ELF-1 (cell line): ENCODE measurements around the gene CDY1.
"Not testable (repeated sequence)": the region's sequence is repeated elsewhere in the genome, so short reads cannot be mapped to it uniquely, and the experiment has no call there.

ENCODE experiments used
- DNase-seq: peaks from one replicate; pipeline ENCODE4 v3.0.0-alpha.2; 2016; ENCODE audit warnings: low read depth, low spot score

Gene CDY1, protein sequence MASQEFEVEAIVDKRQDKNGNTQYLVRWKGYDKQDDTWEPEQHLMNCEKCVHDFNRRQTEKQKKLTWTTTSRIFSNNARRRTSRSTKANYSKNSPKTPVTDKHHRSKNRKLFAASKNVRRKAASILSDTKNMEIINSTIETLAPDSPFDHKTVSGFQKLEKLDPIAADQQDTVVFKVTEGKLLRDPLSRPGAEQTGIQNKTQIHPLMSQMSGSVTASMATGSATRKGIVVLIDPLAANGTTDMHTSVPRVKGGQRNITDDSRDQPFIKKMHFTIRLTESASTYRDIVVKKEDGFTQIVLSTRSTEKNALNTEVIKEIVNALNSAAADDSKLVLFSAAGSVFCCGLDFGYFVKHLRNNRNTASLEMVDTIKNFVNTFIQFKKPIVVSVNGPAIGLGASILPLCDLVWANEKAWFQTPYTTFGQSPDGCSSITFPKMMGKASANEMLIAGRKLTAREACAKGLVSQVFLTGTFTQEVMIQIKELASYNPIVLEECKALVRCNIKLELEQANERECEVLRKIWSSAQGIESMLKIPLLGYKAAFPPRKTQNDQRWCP

DNA sequence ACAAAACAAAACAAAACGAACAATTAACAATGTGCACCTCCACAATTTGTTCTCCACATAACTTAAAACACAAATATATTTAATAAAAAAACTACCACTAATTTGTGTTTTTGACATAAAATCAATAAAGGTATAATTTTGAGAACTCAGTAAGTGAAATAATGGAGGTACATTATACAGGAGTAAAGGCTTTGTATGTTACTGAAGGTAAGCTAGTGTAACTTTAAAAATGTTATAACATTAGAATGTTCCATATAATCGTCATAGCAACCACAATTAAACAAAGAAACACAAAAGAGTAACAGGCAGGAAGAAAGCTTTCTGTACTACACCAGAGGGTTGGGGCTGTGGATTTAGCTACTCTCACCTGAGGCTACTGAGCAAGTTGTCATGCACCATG is at the start of gene CDY1:
Gene CDY1, plus strand, starts transcription at position 301 of the 400 bp plus-strand sequence. CDS start 326 bp downstream, outside the sequence.
- DNase-seq, result not testable (repeated sequence)

DNA sequence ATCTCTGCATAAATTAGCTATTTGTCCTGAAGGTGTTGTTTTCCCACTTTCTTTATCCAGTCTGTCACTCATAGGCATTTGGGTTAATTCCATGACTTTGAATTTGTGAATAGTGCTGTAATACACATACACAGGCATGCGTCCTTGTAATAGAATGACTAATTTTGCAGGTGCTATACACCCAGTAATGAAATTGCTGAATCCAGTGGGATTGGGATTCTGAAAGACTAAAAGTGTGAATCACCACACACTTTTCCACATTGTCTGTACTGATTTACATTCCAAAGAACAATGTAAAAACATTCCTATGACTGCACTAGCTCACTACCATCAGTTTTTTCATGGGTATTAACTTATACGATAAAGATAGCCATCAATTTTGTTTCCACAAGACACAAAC is 28.6 kb upstream of the CDY1 start:
- not testable (repeated sequence) for DNase-seq

DNA sequence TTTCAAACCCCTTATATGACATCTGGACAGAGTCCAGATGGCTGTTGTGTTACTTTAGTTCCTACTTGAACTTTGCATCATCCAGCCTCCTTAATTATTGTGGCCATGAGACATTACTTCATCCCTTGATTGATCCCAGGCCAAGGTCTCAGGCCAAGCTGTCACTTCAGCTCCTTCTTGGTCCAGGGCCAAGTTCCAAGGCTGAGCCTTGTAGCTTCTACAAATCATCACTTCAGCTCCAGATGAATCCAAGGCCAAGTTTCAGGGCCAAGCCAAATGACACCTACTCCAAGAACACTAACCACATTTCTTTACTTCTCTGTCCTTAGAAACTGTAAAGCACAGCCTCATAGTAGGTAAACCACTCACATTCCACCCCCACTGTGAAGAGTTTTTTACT is 1.7 kb upstream of the CDY1 start:
- DNase-seq, result not testable (repeated sequence)

DNA sequence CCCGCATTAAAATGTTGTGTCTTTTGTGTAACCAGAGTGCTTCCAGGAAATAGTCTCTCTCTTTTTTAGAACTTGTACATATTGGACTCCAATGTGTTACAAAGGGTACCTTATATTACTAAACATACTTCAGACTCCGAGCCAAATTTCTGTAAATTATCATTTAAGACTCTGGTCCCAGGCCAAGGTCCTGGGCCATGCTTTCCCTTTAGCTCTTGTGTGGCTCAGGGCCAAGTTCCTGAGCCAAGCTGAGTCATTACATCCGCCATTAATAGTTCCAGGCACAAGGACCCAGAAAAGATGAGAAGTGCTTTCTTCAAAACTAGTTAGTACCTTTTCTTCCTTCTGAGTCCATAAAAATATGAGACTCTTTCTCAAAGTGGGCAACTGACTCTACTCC is 4.6 kb downstream of the CDY1 start:
- DNase-seq, result not testable (repeated sequence)

DNA sequence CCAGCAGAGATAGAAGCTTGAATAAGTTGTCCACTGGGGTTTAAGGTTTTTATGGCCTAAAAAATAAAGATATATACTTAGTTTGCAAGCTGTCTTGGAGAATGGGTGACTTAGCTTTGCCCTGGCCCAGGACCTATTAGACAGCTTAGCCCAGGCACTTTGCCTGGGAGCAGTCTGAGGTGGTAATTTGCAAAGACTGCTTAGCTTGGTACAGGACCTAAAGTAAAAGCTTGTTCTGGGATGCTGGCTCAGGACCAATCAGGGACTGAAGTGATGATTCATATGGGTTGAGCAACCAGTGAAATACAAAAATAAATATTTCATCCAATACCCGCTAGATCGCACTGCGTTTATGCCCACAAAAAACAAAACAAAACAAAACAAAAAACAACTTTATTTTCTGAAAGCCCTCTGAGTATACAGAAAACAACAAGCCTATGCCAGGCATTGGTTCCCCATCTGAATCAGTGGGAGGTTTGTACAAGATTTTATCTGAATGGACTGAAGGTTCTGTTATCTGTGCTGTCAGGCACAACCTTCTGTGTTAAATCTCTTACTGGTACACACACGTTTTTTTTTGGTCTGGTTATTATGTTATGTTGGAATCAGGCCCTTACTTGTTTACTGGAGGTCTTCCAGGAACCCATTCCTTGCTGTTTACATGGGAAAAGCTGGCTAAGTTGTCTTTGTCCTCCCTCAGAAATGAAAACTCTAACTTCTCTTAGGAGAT is 8.6 kb downstream of the CDY1 start:
- DNase-seq, result not testable (repeated sequence)

DNA sequence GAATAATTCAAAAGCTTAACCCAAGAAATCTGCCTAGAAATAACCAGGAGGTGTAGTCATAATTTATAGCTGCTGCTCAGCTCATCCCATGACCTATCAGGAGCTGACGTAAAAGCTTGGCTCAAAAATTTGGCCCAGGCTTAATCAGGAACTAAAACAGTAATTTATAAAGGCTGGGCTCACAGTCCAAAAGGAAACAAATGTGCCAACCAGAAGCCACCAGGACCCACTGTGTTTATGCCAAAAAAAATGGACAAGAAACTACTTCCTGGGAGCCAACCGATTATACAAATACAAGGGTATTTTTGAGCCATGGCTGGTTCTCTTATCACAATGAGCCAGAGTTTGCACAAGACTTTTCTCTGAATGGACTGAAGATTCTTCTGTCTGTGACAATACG is 17.9 kb downstream of the CDY1 start:
- DNase-seq, result not testable (repeated sequence)

DNA sequence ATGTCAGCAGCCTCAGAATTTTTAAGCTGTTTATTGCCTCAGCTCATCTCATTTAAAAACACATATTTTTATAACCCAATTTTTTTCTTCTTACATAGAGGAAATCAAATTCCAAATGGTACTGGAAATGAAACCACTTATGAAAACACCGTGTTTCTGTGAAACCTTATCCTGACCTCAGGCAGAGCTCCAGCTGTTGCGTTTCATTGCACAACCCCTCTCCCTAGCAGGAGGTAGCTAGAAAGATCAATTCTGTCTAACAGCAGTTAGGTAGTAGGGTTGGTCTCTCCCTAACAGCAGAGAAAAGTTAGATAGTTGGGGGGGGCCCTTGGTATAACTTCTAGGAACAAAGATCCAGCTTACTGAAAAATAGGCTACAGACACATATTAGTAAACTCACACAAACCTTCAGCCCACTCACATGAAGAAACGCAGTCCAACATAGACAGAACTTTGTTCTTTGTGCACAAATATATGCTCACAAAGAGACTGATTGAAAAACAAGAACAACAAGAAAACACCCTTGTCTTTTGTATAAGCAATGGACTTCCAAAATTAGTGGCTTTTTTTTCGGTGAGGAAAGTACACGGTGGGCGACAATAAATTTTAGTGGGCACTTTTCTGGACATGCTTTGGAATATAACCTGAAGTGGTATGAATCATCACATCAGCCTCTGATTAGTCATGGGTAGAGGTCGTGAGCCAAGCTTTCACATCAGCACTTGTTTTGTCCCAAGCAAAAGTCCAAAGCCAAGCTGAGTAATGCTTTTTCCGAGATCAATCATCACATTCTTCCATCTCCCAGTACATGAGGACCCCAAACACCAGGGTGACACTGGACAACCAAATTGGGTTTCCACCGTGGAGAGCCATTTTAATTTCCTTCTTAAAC is 21.4 kb downstream of the CDY1 start:
- not testable (repeated sequence) for DNase-seq
